ENCODE results near the gene CNN2. TPM values are rescaled to one million over a fixed set of nuclear protein-coding genes. Genes with fewer than 3 reads are reported as not detected.

Gene CNN2
- polyA plus RNA-seq, 1 donor from 2014 or later, result 42.8 TPM

GRCh38 chr19:979318-979741, 47.1 kb upstream of the CNN2 start:
- Histone ChIP-seq H2AFZ (ENCODE audit: low read depth, low read length) (no peak overlapping the region), H3K9me2 (ENCODE audit: insufficient read depth, low read length) (no peaks in the 10 kb centered on the region), H3K9ac (ENCODE audit: low read length) (no peak overlapping the region), H3K4me2 (ENCODE audit: low read length) (no peak overlapping the region), H3K79me2 (replicated peaks; ENCODE audit: insufficient read depth, low read length) (no peaks in the 10 kb centered on the region), H3K27me3 (ENCODE audit: insufficient read depth, low read depth, low read length) (no peaks in the 10 kb centered on the region), H3K4me3 (ENCODE audit: low read length) (no peak overlapping the region), H4K20me1 (ENCODE audit: insufficient read depth) (no peaks in the 10 kb centered on the region), H3K9me3 (ENCODE audit: low read length) (no peaks in the 10 kb centered on the region), H3K27ac (ENCODE audit: low read length) (no peak overlapping the region), H3K36me3 (ENCODE audit: insufficient read depth, low read length) (no peaks in the 10 kb centered on the region), H3F3A (ENCODE audit: insufficient read depth, low read length, poor library complexity, severe bottlenecking) (no peaks in the 10 kb centered on the region)
- TF ChIP-seq RAD21 (conservative IDR thresholded peaks at IDR 0.05), result no peak
- TF ChIP-seq MXI1 (conservative IDR thresholded peaks at IDR 0.05; ENCODE audit: poor library complexity, severe bottlenecking), result no peak
- TF ChIP-seq CTCF (IDR thresholded peaks at IDR 0.05; ENCODE audit: poor library complexity, severe bottlenecking), result no peak
- TF ChIP-seq TAF1 (IDR thresholded peaks at IDR 0.05; ENCODE audit: low read depth), result no peak
- no peak for TF ChIP-seq SMC3 (conservative IDR thresholded peaks at IDR 0.05; ENCODE audit: poor library complexity)
- no peak for TF ChIP-seq EZH2 (IDR thresholded peaks at IDR 0.05; ENCODE audit: borderline replicate concordance, insufficient read depth, low read length, poor library complexity, severe bottlenecking)
- TF ChIP-seq REST (IDR thresholded peaks at IDR 0.05; ENCODE audit: borderline replicate concordance), result no peak
- TF ChIP-seq EP300 (conservative IDR thresholded peaks at IDR 0.05; ENCODE audit: poor library complexity, severe bottlenecking), result no peak
- TF ChIP-seq POLR2AphosphoS5 (IDR thresholded peaks at IDR 0.05), result no peak

GRCh38 chr19:980133-980998, 46.0 kb upstream of the CNN2 start:
- Histone ChIP-seq H4K20me1 (ENCODE audit: insufficient read depth) (no peaks in the 10 kb centered on the region), H3K9me2 (ENCODE audit: insufficient read depth, low read length) (no peaks in the 10 kb centered on the region), H3K27me3 (ENCODE audit: insufficient read depth, low read depth, low read length) (no peaks in the 10 kb centered on the region), H3K79me2 (replicated peaks; ENCODE audit: insufficient read depth, low read length) (no peaks in the 10 kb centered on the region), H3K4me3 (ENCODE audit: low read length) (no peak overlapping the region), H3F3A (ENCODE audit: insufficient read depth, low read length, poor library complexity, severe bottlenecking) (no peaks in the 10 kb centered on the region), H3K4me2 (ENCODE audit: low read length) (no peak overlapping the region), H3K36me3 (ENCODE audit: insufficient read depth, low read length) (no peaks in the 10 kb centered on the region), H3K9ac (ENCODE audit: low read length) (no peak overlapping the region), H2AFZ (ENCODE audit: low read depth, low read length) (no peak overlapping the region), H3K9me3 (ENCODE audit: low read length) (no peaks in the 10 kb centered on the region), H3K27ac (ENCODE audit: low read length) (no peak overlapping the region)
- TF ChIP-seq SMC3 (conservative IDR thresholded peaks at IDR 0.05; ENCODE audit: poor library complexity) (no peak), MXI1 (conservative IDR thresholded peaks at IDR 0.05; ENCODE audit: poor library complexity, severe bottlenecking) (no peak), EP300 (conservative IDR thresholded peaks at IDR 0.05; ENCODE audit: poor library complexity, severe bottlenecking) (no peak), REST (IDR thresholded peaks at IDR 0.05; ENCODE audit: borderline replicate concordance) (no peak), CTCF (IDR thresholded peaks at IDR 0.05; ENCODE audit: poor library complexity, severe bottlenecking) (no peak), EZH2 (IDR thresholded peaks at IDR 0.05; ENCODE audit: borderline replicate concordance, insufficient read depth, low read length, poor library complexity, severe bottlenecking) (no peak), TAF1 (IDR thresholded peaks at IDR 0.05; ENCODE audit: low read depth) (no peak), RAD21 (conservative IDR thresholded peaks at IDR 0.05) (no peak), POLR2AphosphoS5 (IDR thresholded peaks at IDR 0.05) (no peak)

All from neural cell (in vitro differentiated cells).